ENCODE data around the gene XXYLT1. TPM values are rescaled to one million over a fixed set of nuclear protein-coding genes. Genes with fewer than 3 reads are reported as not detected.

XXYLT1 gene
- total RNA-seq, 1 experiment from 2014 or later: 10.9 TPM

DNA sequence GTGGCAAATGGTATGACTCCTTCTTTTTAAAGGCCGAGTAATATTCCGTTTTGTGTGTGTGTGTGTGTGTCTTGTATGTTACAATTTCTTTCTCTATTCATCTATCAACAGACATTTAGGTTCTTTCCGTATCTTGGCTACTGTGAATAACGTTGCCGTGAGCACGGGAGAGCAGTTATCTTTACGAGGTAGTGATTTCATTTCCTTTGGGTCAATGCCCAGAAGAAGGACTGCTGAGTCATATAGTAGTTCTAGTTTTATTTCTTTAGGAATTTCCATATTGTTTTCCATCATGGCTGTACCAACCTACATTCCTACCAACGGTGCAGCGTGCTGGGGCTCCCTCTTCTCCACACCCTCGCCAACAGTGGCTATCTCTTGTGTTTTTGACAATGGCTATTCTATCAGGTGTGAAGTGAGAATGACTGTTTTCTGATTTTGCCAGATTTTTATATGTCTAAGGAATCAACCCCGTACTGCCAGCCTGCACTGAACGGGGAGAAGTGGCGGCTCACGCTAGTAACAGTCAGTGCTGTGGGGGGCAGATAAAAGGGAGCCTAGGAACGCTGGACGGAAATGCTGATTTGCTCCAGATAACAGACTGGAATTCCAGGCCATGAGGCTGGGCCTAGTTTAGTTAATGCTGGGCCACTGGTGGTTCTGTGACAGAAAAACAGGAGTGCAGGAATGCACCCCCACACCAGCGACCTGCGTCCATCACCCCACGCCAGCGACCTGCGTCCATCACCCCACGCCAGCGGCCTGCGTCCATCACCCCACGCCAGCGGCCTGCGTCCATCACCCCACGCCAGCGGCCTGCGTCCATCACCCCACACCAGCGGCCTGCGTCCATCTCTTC lies 168.1 kb downstream of the XXYLT1 start:
- peak overlapping the region; percentile 1; the same call in 1 of the 2 replicates for H3K9ac ChIP-seq (ENCODE audit: low read length)
- H3K4me2 ChIP-seq (ENCODE audit: low read length): peak overlapping the region; percentile 67
- CTCF ChIA-PET: no interaction called here
- peak overlapping the region; percentile 52 for H3K27ac ChIP-seq (ENCODE audit: low read depth, low read length)
- TF ChIP-seq POLR2AphosphoS5 (IDR thresholded peaks at IDR 0.05; ENCODE audit: low read depth, low read length): 0 out of 2 replicates have a peak, but pooled peaks have one; percentile 38
- TF ChIP-seq ELF1 (IDR thresholded peaks at IDR 0.05; ENCODE audit: borderline replicate concordance, low read depth): no peak
- TF ChIP-seq, protein P1, sequence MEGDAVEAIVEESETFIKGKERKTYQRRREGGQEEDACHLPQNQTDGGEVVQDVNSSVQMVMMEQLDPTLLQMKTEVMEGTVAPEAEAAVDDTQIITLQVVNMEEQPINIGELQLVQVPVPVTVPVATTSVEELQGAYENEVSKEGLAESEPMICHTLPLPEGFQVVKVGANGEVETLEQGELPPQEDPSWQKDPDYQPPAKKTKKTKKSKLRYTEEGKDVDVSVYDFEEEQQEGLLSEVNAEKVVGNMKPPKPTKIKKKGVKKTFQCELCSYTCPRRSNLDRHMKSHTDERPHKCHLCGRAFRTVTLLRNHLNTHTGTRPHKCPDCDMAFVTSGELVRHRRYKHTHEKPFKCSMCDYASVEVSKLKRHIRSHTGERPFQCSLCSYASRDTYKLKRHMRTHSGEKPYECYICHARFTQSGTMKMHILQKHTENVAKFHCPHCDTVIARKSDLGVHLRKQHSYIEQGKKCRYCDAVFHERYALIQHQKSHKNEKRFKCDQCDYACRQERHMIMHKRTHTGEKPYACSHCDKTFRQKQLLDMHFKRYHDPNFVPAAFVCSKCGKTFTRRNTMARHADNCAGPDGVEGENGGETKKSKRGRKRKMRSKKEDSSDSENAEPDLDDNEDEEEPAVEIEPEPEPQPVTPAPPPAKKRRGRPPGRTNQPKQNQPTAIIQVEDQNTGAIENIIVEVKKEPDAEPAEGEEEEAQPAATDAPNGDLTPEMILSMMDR (IDR thresholded peaks at IDR 0.05 in 2 of 3, conservative IDR thresholded peaks at IDR 0.05 in 1 of 3; ENCODE audit: borderline replicate concordance in 1 of 3, insufficient read depth in 1 of 3, low read depth in 2 of 3, low read length in 2 of 3): no peak
- peak; percentile 80; the same call in 1 of the 2 replicates for TF ChIP-seq CBX3 (IDR thresholded peaks at IDR 0.05; ENCODE audit: low read depth)
- TF ChIP-seq ZFX (IDR thresholded peaks at IDR 0.05): no peak
- peak; percentile 83 for TF ChIP-seq FOSL1 (IDR thresholded peaks at IDR 0.05; ENCODE audit: low read depth)
- peak; percentile 74 for TF ChIP-seq SP1 (IDR thresholded peaks at IDR 0.05; ENCODE audit: low read depth)
- no peak; the same call in 1 of the 2 replicates for TF ChIP-seq CEBPB (IDR thresholded peaks at IDR 0.05; ENCODE audit: low read depth)
- TF ChIP-seq, protein P2, sequence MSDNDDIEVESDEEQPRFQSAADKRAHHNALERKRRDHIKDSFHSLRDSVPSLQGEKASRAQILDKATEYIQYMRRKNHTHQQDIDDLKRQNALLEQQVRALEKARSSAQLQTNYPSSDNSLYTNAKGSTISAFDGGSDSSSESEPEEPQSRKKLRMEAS (IDR thresholded peaks at IDR 0.05): peak; percentile 36
- TF ChIP-seq SRF (IDR thresholded peaks at IDR 0.05; ENCODE audit: low read depth): 0 out of 2 replicates have a peak, but pooled peaks have one; percentile 42
- peak; percentile 83 for TF ChIP-seq JUND (IDR thresholded peaks at IDR 0.05)
- TF ChIP-seq, protein P3, sequence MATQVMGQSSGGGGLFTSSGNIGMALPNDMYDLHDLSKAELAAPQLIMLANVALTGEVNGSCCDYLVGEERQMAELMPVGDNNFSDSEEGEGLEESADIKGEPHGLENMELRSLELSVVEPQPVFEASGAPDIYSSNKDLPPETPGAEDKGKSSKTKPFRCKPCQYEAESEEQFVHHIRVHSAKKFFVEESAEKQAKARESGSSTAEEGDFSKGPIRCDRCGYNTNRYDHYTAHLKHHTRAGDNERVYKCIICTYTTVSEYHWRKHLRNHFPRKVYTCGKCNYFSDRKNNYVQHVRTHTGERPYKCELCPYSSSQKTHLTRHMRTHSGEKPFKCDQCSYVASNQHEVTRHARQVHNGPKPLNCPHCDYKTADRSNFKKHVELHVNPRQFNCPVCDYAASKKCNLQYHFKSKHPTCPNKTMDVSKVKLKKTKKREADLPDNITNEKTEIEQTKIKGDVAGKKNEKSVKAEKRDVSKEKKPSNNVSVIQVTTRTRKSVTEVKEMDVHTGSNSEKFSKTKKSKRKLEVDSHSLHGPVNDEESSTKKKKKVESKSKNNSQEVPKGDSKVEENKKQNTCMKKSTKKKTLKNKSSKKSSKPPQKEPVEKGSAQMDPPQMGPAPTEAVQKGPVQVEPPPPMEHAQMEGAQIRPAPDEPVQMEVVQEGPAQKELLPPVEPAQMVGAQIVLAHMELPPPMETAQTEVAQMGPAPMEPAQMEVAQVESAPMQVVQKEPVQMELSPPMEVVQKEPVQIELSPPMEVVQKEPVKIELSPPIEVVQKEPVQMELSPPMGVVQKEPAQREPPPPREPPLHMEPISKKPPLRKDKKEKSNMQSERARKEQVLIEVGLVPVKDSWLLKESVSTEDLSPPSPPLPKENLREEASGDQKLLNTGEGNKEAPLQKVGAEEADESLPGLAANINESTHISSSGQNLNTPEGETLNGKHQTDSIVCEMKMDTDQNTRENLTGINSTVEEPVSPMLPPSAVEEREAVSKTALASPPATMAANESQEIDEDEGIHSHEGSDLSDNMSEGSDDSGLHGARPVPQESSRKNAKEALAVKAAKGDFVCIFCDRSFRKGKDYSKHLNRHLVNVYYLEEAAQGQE (IDR thresholded peaks at IDR 0.05; ENCODE audit: low read depth): no peak
- DNase-seq (ENCODE audit: low read depth, low spot score) (peak; percentile 61), ATAC-seq (peak; percentile 52)
- no peaks in the 10 kb centered on the region for H3K9me3 ChIP-seq (ENCODE audit: control insufficient read depth in 1 of 2, insufficient read depth in 1 of 2, low read depth in 1 of 2, low read length in 2 of 2)
- H3K27me3 ChIP-seq (ENCODE audit: insufficient read depth, low read length): no peaks in the 10 kb centered on the region
- peak overlapping the region; percentile 24 for H2AFZ ChIP-seq (ENCODE audit: low read depth, low read length, poor library complexity, severe bottlenecking)
- H3K4me1 ChIP-seq (ENCODE audit: control insufficient read depth in 1 of 2, insufficient read depth in 2 of 2, low read length in 2 of 2): peaks cover 10 to 39% of the 10 kb centered on the region in 2 experiments
- POLR2A ChIA-PET: no interaction called here
- no peaks in the 10 kb centered on the region for H4K20me1 ChIP-seq (ENCODE audit: insufficient read depth)
- H3K9me2 ChIP-seq (ENCODE audit: insufficient read depth): no peaks in the 10 kb centered on the region
- intact Hi-C loops (cut with micrococcal nuclease): loop anchor here (10.0 kb wide), 1 partner anchor 228 kb away; no protein-coding TSS in a partner anchor
- no peaks in the 10 kb centered on the region for H3K79me2 ChIP-seq (ENCODE audit: insufficient read depth, low read length)
- peak overlapping the region in 1 of 2 experiments; percentile 10; a peak in 2 of 4 replicates for H3K4me3 ChIP-seq (replicated peaks in 1 of 2; ENCODE audit: low read depth in 1 of 2, low read length in 2 of 2)
- RAD21 ChIA-PET (ENCODE audit: low non-redundant PET in 1 of 2, low total read pairs in 2 of 2, uncharacterized antibody in 2 of 2, unreplicated experiment in 2 of 2): no interaction called here
- no TSS peak for BruUV-seq (replicated peaks)
- H3K36me3 ChIP-seq (ENCODE audit: control insufficient read depth in 1 of 2, insufficient read depth in 2 of 2, low read length in 2 of 2): no peaks in the 10 kb centered on the region

Measured in HCT116 (cell line).